ENCODE measurements around the gene INVS. TPM values are rescaled to one million over a fixed set of nuclear protein-coding genes. Genes with fewer than 3 reads are reported as not detected.

INVS gene
- total RNA-seq, 1 experiment from 2014 or later, result 21.1 TPM

GRCh38 chr9:100098887-100099721 lies at the start of gene INVS, which contains the start of gene ERP44 (continued):
- TF ChIP-seq ZBTB33 (IDR thresholded peaks at IDR 0.05; ENCODE audit: extremely low read depth, insufficient replicate concordance, low read length) (no peak), SIN3A (IDR thresholded peaks at IDR 0.05; ENCODE audit: low read depth) (peak; percentile 75; the same call in 1 of the 2 replicates)

- no peak overlapping the region for H3K27ac ChIP-seq (ENCODE audit: low read depth, low read length)
- CTCF ChIA-PET, result no interaction called here
- RAD21 ChIA-PET (ENCODE audit: low non-redundant PET in 1 of 2, low total read pairs in 2 of 2, uncharacterized antibody in 2 of 2, unreplicated experiment in 2 of 2), result no interaction called here
- intact Hi-C loops (cut with micrococcal nuclease), result no loop called here
- H3K9me3 ChIP-seq (ENCODE audit: control insufficient read depth in 1 of 2, insufficient read depth in 1 of 2, low read depth in 1 of 2, low read length in 2 of 2), result no peaks in the 10 kb centered on the region
- no peak for ATAC-seq
- BruUV-seq (replicated peaks), result no TSS peak
- POLR2A ChIA-PET, result no interaction called here
- no peak overlapping the region for H3K9ac ChIP-seq (ENCODE audit: low read length)
- H3K4me3 ChIP-seq (replicated peaks in 1 of 2; ENCODE audit: low read depth in 1 of 2, low read length in 2 of 2), result no peak overlapping the region
- H3K27me3 ChIP-seq (ENCODE audit: insufficient read depth, low read length), result no peaks in the 10 kb centered on the region
- no peak overlapping the region for H3K4me2 ChIP-seq (ENCODE audit: low read length)
- H3K79me2 ChIP-seq (ENCODE audit: insufficient read depth, low read length), result 0 out of 2 replicates have a peak, but pooled peaks cover 5% of the 10 kb centered on the region
- H4K20me1 ChIP-seq (ENCODE audit: insufficient read depth), result no peaks in the 10 kb centered on the region
- H3K9me2 ChIP-seq (ENCODE audit: insufficient read depth), result no peaks in the 10 kb centered on the region
- H3K36me3 ChIP-seq (ENCODE audit: control insufficient read depth in 1 of 2, insufficient read depth in 2 of 2, low read length in 2 of 2), result no peaks in the 10 kb centered on the region; a peak in 1 of 4 replicates
- H3K4me1 ChIP-seq (ENCODE audit: control insufficient read depth in 1 of 2, insufficient read depth in 2 of 2, low read length in 2 of 2), result no peaks in the 10 kb centered on the region
- no peak overlapping the region for H2AFZ ChIP-seq (ENCODE audit: low read depth, low read length, poor library complexity, severe bottlenecking)
- no peak for DNase-seq (ENCODE audit: low read depth, low spot score)
- TF ChIP-seq SIN3A (IDR thresholded peaks at IDR 0.05; ENCODE audit: low read depth), result no peak
- no peak for TF ChIP-seq SRF (IDR thresholded peaks at IDR 0.05; ENCODE audit: low read depth)
- no peak for TF ChIP-seq ATF3 (IDR thresholded peaks at IDR 0.05)
- no peak for TF ChIP-seq YY1 (IDR thresholded peaks at IDR 0.05; ENCODE audit: extremely low read depth, insufficient replicate concordance, low read depth, low read length)
- no peak for TF ChIP-seq ELF1 (IDR thresholded peaks at IDR 0.05; ENCODE audit: borderline replicate concordance, low read depth)
- no peak for TF ChIP-seq SP1 (IDR thresholded peaks at IDR 0.05; ENCODE audit: low read depth)
- no peak for TF ChIP-seq ZFX (IDR thresholded peaks at IDR 0.05)
- no peak for TF ChIP-seq TCF7L2 (IDR thresholded peaks at IDR 0.05; ENCODE audit: borderline replicate concordance, extremely low read depth, insufficient read depth, insufficient read length)
These were observed 49.5 kb upstream of the INVS start for GRCh38 chr9:100049551-100049950.

All from HCT116 (cell line).